Epithelial cell of proximal tubule (primary cell): Measurements from ENCODE around the gene REPS1. TPM values are rescaled to one million over a fixed set of nuclear protein-coding genes. Genes with fewer than 3 reads are reported as not detected.

Experiments
- DNase-seq: peaks from one replicate; pipeline ENCODE4 v3.0.0-alpha.2; 2011; ENCODE audit warnings: low read depth
- H3K4me3 ChIP-seq: 2 replicates; pipeline ENCODE4 v1.5.1; 2011; ENCODE audit warnings: low read depth, mild to moderate bottlenecking, low read length
- CTCF ChIP-seq: conservative IDR thresholded peaks from 2 replicates; pipeline ENCODE4 v1.5.1; 2012; ENCODE audit warnings: low read depth, mild to moderate bottlenecking, low read length
- total RNA-seq: library from RNA; depleted of rRNA; stranded (reverse); fragments of >200 nt; gene quantifications from 2 replicates; pipeline ENCODE4 v1.2.3, GENCODE V29; 2015

Gene REPS1
- total RNA-seq, 1 donor from 2014 or later: 26.8 TPM

- DNase-seq: no peak
- no peak for TF ChIP-seq CTCF
- no peak overlapping the region for H3K4me3 ChIP-seq
Observed at GRCh38 chr6:138931660-138932059, 56.4 kb downstream of the REPS1 start.

GRCh38 chr6:138926579-138926978 lies 61.5 kb downstream of the REPS1 start:
- no peak for DNase-seq
- no peak overlapping the region for H3K4me3 ChIP-seq
- TF ChIP-seq CTCF: no peak

- no peak overlapping the region for H3K4me3 ChIP-seq
- no peak for DNase-seq
- no peak for TF ChIP-seq CTCF
Observed at GRCh38 chr6:138925806-138926205, 62.2 kb downstream of the REPS1 start.

- no peak for TF ChIP-seq CTCF
- H3K4me3 ChIP-seq: no peak overlapping the region
- no peak for DNase-seq
Observed at GRCh38 chr6:138923561-138923960, 64.5 kb downstream of the REPS1 start.

- no peak overlapping the region for H3K4me3 ChIP-seq
- DNase-seq: no peak
- TF ChIP-seq CTCF: no peak
Observed at GRCh38 chr6:138920906-138921305, 67.1 kb downstream of the REPS1 start.

GRCh38 chr6:138914701-138915100 lies 73.4 kb downstream of the REPS1 start:
- no peak for TF ChIP-seq CTCF
- H3K4me3 ChIP-seq: no peak overlapping the region
- DNase-seq: no peak

GRCh38 chr6:138912308-138912707 lies 75.7 kb downstream of the REPS1 start:
- no peak for DNase-seq
- no peak overlapping the region for H3K4me3 ChIP-seq
- no peak for TF ChIP-seq CTCF
